HG03097 (cell line): ENCODE data around the gene PLAU.
A peak's percentile ranks its signal among the peaks of the same experiment; 100 is the strongest.

Experiments
- ATAC-seq: cut with Tn5 transposase; IDR thresholded peaks from one replicate; pipeline ENCODE4 v1.9.1; 2021; ENCODE audit not compliant: unreplicated experiment, low FRiP score

PLAU gene

GRCh38 chr10:73910764-73911552 is at the start of gene PLAU:
TSS of gene PLAU (plus strand) at chr10:73911132. CDS start at chr10:73911556, 424 bp downstream.
- ATAC-seq = no peak

GRCh38 chr10:73862011-73862410 is 48.9 kb upstream of the PLAU start:
- ATAC-seq = no peak

- ATAC-seq = no peak
Measured at GRCh38 chr10:73863039-73863817, 47.7 kb upstream of the PLAU start.

GRCh38 chr10:73864229-73864628 is 46.7 kb upstream of the PLAU start:
- ATAC-seq = no peak

GRCh38 chr10:73865107-73865458 is 45.8 kb upstream of the PLAU start:
- ATAC-seq = no peak

GRCh38 chr10:73865459-73866442 is 45.2 kb upstream of the PLAU start:
- peak; percentile 49 for ATAC-seq

- no peak for ATAC-seq
Measured at GRCh38 chr10:73866621-73867020, 44.3 kb upstream of the PLAU start.

GRCh38 chr10:73867126-73867807 is 43.7 kb upstream of the PLAU start:
- ATAC-seq = no peak

- ATAC-seq = no peak
Measured at GRCh38 chr10:73867871-73868631, 42.9 kb upstream of the PLAU start.

- no peak for ATAC-seq
Measured at GRCh38 chr10:73868655-73869195, 42.2 kb upstream of the PLAU start.

- ATAC-seq = no peak
Measured at GRCh38 chr10:73871295-73872189, 39.4 kb upstream of the PLAU start.

- ATAC-seq = no peak
Measured at GRCh38 chr10:73872190-73872710, 38.7 kb upstream of the PLAU start.

- ATAC-seq = no peak
Measured at GRCh38 chr10:73873142-73873837, 37.6 kb upstream of the PLAU start.

GRCh38 chr10:73873838-73874215 is 37.1 kb upstream of the PLAU start:
- ATAC-seq = no peak

- ATAC-seq = peak; percentile 59
Measured at GRCh38 chr10:73874267-73875138, 36.4 kb upstream of the PLAU start, which contains the start of gene CAMK2G. TSS of gene CAMK2G (minus strand) at chr10:73874555. CDS start at chr10:73874461, 94 bp downstream.

GRCh38 chr10:73875139-73875475 is 35.8 kb upstream of the PLAU start:
- ATAC-seq = peak; percentile 30
